Liver (tissue), 9 donors: Measurements from ENCODE around the gene CMBL. TPM values are rescaled to one million over a fixed set of nuclear protein-coding genes. Genes with fewer than 3 reads are reported as not detected.

Source experiments
- DNase-seq: peaks from one replicate; pipeline ENCODE4 v3.0.0-alpha.2; 2017; ENCODE audit warnings: low spot score
- H3K27ac ChIP-seq, 2 donors: one replicate each; pipeline ENCODE4 v1.7.0; 2013; ENCODE audit warnings: inconsistent platforms in 2 of 2, low read length in 2 of 2, control low read depth in 1 of 2, low read depth in 1 of 2, mild to moderate bottlenecking in 1 of 2
- H3K27me3 ChIP-seq, 4 donors: one replicate each; pipeline versions ENCODE4 v1.6.1 to v1.7.0; 2013; ENCODE audit warnings: low read length in 3 of 4, inconsistent platforms in 1 of 4, mild to moderate bottlenecking in 1 of 4, moderate library complexity in 1 of 4; ENCODE audit not compliant: control insufficient read depth in 4 of 4, insufficient read depth in 4 of 4
- H3K36me3 ChIP-seq, 4 donors: one replicate each; pipeline versions ENCODE4 v1.6.1 to v1.7.0; 2013; ENCODE audit warnings: low read length in 3 of 4, mild to moderate bottlenecking in 3 of 4, low read depth in 1 of 4, moderate library complexity in 1 of 4; ENCODE audit not compliant: control insufficient read depth in 4 of 4, insufficient read depth in 3 of 4
- H3K4me1 ChIP-seq, 4 donors: one replicate each; pipeline versions ENCODE4 v1.6.1 to v1.7.0; 2013; ENCODE audit warnings: low read length in 3 of 4, mild to moderate bottlenecking in 3 of 4, moderate library complexity in 1 of 4; ENCODE audit not compliant: control insufficient read depth in 4 of 4, insufficient read depth in 4 of 4
- H3K4me3 ChIP-seq, 3 donors: one replicate each; pipeline versions ENCODE4 v1.6.1 to v1.7.0; 2013; ENCODE audit warnings: low read length in 3 of 3, control low read depth in 1 of 3, low read depth in 1 of 3, mild to moderate bottlenecking in 1 of 3
- H3K9ac ChIP-seq, 2 donors: one replicate each; pipeline ENCODE4 v1.7.0; 2013; ENCODE audit warnings: low read length in 2 of 2, mild to moderate bottlenecking in 2 of 2, moderate library complexity in 2 of 2, control low read depth in 1 of 2, low read depth in 1 of 2
- H3K9me3 ChIP-seq, 4 donors: one replicate each; pipeline versions ENCODE4 v1.6.1 to v1.7.0; 2013; ENCODE audit warnings: low read length in 3 of 4; ENCODE audit not compliant: control insufficient read depth in 4 of 4
- ATF3 ChIP-seq: IDR thresholded peaks from 2 replicates; pipeline ENCODE4 v1.6.1; 2016; ENCODE audit warnings: antibody characterized with exemption
- FOXA1 ChIP-seq: IDR thresholded peaks from 2 replicates; pipeline ENCODE4 v1.6.1; 2016; ENCODE audit warnings: antibody characterized with exemption
- GABPA ChIP-seq, 2 donors: IDR thresholded peaks in 1 of 2; conservative IDR thresholded peaks in 1 of 2; 2 replicates each; pipeline ENCODE4 v1.6.1; 2016; ENCODE audit warnings: antibody characterized with exemption in 2 of 2, mild to moderate bottlenecking in 1 of 2, moderate library complexity in 1 of 2
- HNF4A ChIP-seq, 2 donors: conservative IDR thresholded peaks; 2 replicates each; pipeline ENCODE4 v1.6.1; 2016; ENCODE audit warnings: antibody characterized with exemption in 2 of 2, mild to moderate bottlenecking in 2 of 2
- HNF4G ChIP-seq: IDR thresholded peaks from 2 replicates; pipeline ENCODE4 v1.6.1; 2016; ENCODE audit warnings: antibody characterized with exemption
- JUND ChIP-seq, 2 donors: IDR thresholded peaks; 2 replicates each; pipeline ENCODE4 v1.6.1; 2016; ENCODE audit warnings: antibody characterized with exemption in 2 of 2
- MAX ChIP-seq: IDR thresholded peaks from 2 replicates; pipeline ENCODE4 v1.6.1; 2016; ENCODE audit warnings: antibody characterized with exemption
- RAD21 ChIP-seq, 2 donors: IDR thresholded peaks; 2 replicates each; pipeline ENCODE4 v1.6.1; 2016; ENCODE audit warnings: antibody characterized with exemption in 2 of 2, mild to moderate bottlenecking in 2 of 2
- REST ChIP-seq: IDR thresholded peaks from 2 replicates; pipeline ENCODE4 v1.6.1; 2016; ENCODE audit warnings: antibody characterized with exemption, mild to moderate bottlenecking
- RXRA ChIP-seq, 2 donors: IDR thresholded peaks; 2 replicates each; pipeline ENCODE4 v1.6.1; 2017 to 2018; ENCODE audit warnings: antibody characterized with exemption in 2 of 2, mild to moderate bottlenecking in 1 of 2
- SP1 ChIP-seq: IDR thresholded peaks from 2 replicates; pipeline ENCODE4 v1.6.1; 2018; ENCODE audit warnings: antibody characterized with exemption, mild to moderate bottlenecking
- TAF1 ChIP-seq: conservative IDR thresholded peaks from 2 replicates; pipeline ENCODE4 v1.6.1; 2016; ENCODE audit warnings: antibody characterized with exemption, mild to moderate bottlenecking
- YY1 ChIP-seq: IDR thresholded peaks from 2 replicates; pipeline ENCODE4 v1.6.1; 2016; ENCODE audit warnings: antibody characterized with exemption, mild to moderate bottlenecking
- WGBS: extraction: QIAGEN DNeasy Blood & Tissue Kit; methylation state at CpG from one replicate; pipeline ENCODE4 v1.1.7; 2013; 5-methylcytosine and 5-hydroxymethylcytosine counted together
- polyA plus RNA-seq, 2 donors: library from polyadenylated mRNA; stranded (reverse) in 1 of 2; unstranded in 1 of 2; fragments of 200-250 nt in 1 of 2; fragments of >200 nt in 1 of 2; fragmentation: Nextera tagmentation in 1 of 2; extraction: Ambion mirVana in 1 of 2; gene quantifications; one replicate each; pipeline versions ENCODE4 v1.2.1 to v1.2.3, GENCODE V29; 2013 to 2015
- total RNA-seq, 2 donors: library from RNA; depleted of rRNA; stranded (reverse); fragments of >200 nt; gene quantifications; one replicate each; pipeline ENCODE4 v1.2.3, GENCODE V29; 2014
- TF ChIP-seq, protein P1 (sequence below): IDR thresholded peaks from 2 replicates; pipeline ENCODE4 v1.6.1; 2016; ENCODE audit warnings: antibody characterized with exemption
- donor health status: healthy.
- donor health status: healthy.
- donor health status: healthy.
- donor health status: healthy.
- donor health status: healthy.

The CMBL gene
- total RNA-seq (10 to 100 TPM in 1 of 2 donors, 1 to 10 TPM in 1; 6.8 to 33.7 TPM), polyA plus RNA-seq (10 to 100 TPM; 49.8 to 56.1 TPM)

DNA sequence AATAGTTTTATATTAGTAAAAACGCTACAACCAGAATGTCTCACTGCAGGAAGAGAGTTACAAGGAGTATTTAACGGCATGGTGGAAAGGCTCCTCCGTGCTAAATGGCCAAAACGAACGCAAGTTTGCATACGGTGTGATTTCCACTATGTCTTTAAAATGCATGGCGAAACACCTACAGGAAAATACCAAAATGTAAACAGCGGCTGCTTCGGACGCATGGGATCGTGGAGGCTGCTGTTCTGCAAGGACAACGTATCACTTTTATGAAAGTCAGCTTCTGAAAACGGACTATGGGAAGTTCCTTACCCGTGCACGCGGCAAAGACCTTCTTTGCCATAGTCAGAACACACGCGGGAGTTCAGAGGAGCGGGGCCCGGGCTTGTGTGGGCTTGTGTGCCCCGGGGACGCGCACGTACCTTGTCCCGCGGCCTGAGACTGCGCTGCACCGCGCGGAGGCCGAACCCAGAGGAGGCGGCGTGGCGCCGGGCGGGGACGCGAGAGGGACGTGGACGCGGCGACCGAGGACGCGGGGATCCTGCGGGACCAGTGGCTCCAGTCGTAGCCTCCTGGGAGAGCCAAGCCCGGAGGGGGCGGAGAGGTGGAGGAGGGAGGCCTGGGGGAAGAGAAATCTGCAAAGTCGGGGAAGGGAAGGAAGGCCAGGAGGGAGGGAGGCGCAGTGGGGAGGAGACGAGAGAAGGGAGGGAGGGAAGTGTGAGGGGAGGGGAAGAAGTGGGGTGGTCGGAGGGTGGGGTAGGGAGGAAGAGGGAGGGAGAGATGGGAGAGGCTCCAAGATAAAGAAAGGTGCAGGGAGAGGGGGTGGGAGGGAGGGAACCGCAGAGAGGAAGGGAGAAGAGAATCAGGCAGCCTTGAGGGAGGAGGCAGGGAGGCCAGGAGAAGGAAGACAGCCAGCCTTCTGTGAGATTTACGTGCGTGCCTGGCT, at the start of gene CMBL:
CMBL (minus strand) TSS at position 697 of the 943 bp plus-strand sequence. CDS start 17,140 bp downstream, outside the sequence.
- DNase-seq = peak; percentile 58
- no peaks in the 10 kb centered on the region for H3K9me3 ChIP-seq
- peak within 1 kb of the TSS; percentile 69 to 90 for H3K27ac ChIP-seq
- no peaks in the 10 kb centered on the region for H3K36me3 ChIP-seq
- peak within 1 kb of the TSS; percentile 69 to 70 for H3K9ac ChIP-seq
- H3K27me3 ChIP-seq = no peaks in the 10 kb centered on the region
- peak within 1 kb of the TSS; percentile 57 to 79 (median 78) for H3K4me3 ChIP-seq
- 1% methylated on average over 56 of the region's 56 CpGs for WGBS
- H3K4me1 ChIP-seq = peaks cover 4 to 59% (median 46%) of the 10 kb centered on the region in 4 donors
- TF ChIP-seq SP1 (peak; percentile 15), TAF1 (no peak), GABPA (IDR thresholded peaks at IDR 0.05 in 1 of 2, conservative IDR thresholded peaks at IDR 0.05 in 1 of 2) (no peak), RAD21 (IDR thresholded peaks at IDR 0.05) (peak in 1 of 2 donors; percentile 10), REST (no peak)
- TF ChIP-seq, protein P1, sequence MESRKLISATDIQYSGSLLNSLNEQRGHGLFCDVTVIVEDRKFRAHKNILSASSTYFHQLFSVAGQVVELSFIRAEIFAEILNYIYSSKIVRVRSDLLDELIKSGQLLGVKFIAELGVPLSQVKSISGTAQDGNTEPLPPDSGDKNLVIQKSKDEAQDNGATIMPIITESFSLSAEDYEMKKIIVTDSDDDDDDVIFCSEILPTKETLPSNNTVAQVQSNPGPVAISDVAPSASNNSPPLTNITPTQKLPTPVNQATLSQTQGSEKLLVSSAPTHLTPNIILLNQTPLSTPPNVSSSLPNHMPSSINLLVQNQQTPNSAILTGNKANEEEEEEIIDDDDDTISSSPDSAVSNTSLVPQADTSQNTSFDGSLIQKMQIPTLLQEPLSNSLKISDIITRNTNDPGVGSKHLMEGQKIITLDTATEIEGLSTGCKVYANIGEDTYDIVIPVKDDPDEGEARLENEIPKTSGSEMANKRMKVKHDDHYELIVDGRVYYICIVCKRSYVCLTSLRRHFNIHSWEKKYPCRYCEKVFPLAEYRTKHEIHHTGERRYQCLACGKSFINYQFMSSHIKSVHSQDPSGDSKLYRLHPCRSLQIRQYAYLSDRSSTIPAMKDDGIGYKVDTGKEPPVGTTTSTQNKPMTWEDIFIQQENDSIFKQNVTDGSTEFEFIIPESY = no peak

DNA sequence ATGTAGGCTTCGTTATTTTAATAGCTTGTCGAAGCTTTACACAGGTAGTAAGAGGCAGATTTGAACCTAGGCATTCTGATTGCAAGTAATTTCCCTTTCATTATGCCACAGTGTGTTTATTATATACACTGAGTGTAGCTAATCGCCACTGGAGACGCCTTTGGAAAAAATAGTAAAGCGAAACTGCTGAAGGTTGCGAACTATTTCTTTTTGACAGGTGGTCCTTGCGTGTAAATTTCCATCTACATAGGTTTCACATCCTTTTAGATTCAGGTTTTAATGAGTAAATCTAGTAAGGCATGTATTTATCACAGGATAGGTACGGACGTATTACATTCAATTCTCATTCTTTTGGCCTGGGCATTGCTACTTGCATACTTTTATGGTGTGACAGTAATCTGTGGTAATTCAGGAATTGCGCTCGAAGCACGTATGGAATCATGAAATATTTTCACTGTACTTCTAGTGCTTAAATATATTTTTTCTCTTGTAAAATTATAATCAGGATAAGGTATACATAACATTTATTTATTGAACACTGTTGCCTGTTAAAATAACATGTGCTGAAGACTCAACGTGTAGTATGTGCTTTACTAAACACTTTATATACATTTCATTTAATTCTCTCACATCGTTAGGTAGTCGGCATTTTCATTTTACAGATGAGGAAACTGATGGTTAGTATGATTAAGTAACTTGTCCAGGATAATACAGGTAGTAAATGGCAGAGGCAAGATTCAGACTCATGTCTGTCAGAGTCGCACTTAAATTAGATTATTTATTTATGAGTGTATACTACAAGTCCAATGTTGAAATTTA, 47.6 kb upstream of the CMBL start:
- no peak for DNase-seq
- no peaks in the 10 kb centered on the region for H3K36me3 ChIP-seq
- 28% methylated on average over 16 of the region's 16 CpGs for WGBS
- peak overlapping the region; percentile 95 to 99 for H3K27ac ChIP-seq
- peak overlapping the region; percentile 60 to 87 (median 63) for H3K4me3 ChIP-seq
- no peaks in the 10 kb centered on the region for H3K9me3 ChIP-seq
- no peaks in the 10 kb centered on the region for H3K27me3 ChIP-seq
- peaks cover 0 to 22% (median 9%) of the 10 kb centered on the region in 4 donors for H3K4me1 ChIP-seq
- peak overlapping the region; percentile 80 to 98 for H3K9ac ChIP-seq
- TF ChIP-seq, protein P1 = no peak
- TF ChIP-seq JUND (IDR thresholded peaks at IDR 0.05) (no peak), ATF3 (no peak), RXRA (IDR thresholded peaks at IDR 0.05) (no peak), HNF4A (conservative IDR thresholded peaks at IDR 0.05) (no peak), MAX (no peak), REST (no peak), TAF1 (no peak), HNF4G (no peak), YY1 (no peak), FOXA1 (no peak), RAD21 (IDR thresholded peaks at IDR 0.05) (no peak), SP1 (no peak)
